Activated T-helper 1 cell treated with anti-CD3 and anti-CD28 coated beads, Interleukin-2, amount 50 U/mL, for 16 hours (primary cell): ENCODE data around the gene KHNYN.
"Not testable (repeated sequence)": the region's sequence is repeated elsewhere in the genome, so short reads cannot be mapped to it uniquely, and the experiment has no call there.

Source experiments
- DNase-seq, 2 donors: peaks; one replicate each; pipeline ENCODE4 v3.0.0-alpha.2; 2020; ENCODE audit warnings: low read depth in 1 of 2, low spot score in 1 of 2

KHNYN gene

DNA sequence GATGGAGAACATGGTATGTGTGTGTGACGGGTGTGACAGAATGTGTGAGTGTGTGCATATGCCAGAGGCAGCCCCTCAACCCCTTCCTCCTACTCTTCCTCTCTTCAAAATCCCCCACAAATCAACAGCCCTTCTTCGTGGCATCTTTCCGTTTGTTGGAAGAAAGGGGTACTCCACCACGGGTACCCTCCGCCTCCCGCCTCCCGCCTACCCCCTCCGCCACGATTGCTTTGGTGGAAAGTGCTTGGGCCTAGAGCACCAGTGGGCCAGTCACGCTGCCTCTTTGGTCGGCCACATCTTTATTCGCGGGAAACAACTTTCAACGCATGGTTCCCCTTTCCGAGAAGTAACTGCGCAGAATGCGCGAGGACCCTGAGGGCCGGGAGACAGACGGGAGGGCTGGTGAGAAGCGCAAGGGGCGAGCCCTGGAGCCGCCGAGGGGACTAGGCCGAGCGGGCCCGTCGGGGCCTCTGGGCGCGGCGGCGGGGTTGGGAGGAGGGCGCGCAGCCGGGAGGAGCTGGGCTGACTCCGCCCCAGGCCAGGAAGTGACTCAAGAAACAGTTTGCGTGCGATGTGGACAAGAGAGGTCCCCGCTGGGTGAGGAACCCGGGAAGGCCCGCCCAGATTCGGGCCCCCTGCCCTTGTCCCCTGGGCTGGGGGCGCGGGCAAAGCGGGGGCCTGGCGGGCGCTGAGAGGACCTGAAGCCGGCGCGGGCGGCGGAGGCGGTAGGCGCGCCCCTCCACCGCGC, at the start of gene KHNYN, which contains the start of gene CBLN3:
TSS of gene KHNYN (plus strand) at position 560 of the 748 bp plus-strand sequence. CDS start 777 bp downstream, outside the sequence.
TSS of gene CBLN3 (minus strand) at position 274 of the 748 bp plus-strand sequence. CDS start 614 bp downstream, outside the sequence.
- DNase-seq = peak; percentile 77 to 82

DNA sequence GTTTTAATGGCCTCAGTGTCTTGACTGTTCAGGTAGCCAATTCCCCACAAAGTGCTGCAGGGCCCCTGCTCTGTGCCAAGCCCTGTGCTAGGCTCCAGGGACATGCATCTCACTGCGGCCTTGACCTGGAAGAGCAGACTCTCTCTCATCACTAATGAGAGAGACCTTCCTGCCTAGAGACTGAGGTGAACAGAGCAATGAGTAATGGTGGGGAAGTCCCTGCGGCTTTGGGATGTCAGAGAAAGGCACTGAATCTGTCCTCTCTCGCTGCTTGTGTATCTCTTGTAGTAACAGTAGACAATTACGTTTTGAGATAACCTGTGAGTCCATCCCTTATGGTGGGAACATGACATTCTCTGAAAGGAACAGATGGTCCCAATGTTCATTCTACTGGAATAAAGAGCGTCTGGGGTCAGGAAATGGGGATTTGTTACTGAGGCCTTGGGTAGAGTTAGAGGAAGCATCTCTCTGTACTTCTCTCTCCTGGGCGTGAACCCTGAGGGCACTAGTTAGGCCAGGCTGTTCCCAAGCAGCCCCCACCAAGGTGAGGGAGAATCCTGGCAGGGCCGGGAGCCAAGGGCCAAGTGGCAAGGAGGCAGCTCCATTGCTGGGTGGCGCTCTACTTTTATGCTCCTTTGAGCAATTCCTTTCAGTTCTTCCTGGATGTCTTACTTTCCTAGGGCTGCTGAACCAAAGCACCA, 48.2 kb upstream of the KHNYN start:
- DNase-seq = no peak

DNA sequence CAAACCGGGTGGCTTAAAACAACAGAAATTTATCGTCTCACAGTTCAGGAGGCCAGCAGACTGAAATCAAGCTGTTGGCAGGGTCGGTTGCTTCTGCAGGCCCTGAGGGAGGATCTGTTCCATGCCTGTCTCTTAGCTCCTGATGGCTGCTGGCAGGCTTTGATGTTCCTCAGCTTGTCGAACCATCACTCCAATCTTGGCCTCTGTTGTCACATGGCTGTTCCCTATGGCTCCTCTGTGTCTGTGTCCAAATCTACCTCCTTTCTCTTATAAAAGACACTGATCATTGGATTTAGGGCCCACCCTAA, 47.7 kb upstream of the KHNYN start:
- no peak for DNase-seq

DNA sequence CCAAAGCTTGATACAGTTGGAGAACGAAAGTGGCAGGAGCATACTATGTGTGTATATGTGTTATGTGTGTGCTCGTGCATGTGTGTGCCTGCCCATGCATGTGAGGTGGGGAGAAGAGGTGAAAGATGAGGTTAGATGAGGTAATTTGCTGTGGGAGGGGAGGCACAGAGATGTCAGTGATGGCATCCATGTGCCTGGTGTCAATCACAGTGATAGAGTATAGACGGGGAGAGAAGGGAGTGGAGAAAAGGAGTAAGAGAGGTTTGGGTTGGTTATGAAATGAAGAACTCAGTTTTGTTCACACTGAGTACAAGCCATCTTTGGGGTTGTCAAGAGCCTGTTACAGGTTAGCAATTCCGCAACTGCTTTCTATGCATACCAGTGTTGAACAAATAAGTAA, 45.6 kb upstream of the KHNYN start:
- no peak for DNase-seq

DNA sequence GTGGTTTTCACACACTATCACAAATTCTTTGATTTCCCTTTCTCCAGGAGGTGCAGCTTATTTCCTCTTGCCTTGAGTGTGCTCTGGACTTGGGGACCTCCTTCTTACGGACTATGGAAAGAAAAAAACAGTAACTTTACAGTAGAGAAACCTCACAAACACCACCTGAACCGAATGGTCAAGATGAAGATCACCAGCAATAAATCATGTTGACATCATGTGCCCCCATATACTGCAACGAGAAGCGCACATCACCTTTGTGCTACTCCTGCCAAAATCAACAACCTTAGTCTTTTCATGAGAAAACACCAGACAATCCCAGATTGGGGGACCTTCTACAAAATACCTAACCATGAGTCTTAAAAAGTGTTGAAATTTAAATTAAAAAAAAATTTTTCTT, 44.2 kb upstream of the KHNYN start:
- DNase-seq = no peak

DNA sequence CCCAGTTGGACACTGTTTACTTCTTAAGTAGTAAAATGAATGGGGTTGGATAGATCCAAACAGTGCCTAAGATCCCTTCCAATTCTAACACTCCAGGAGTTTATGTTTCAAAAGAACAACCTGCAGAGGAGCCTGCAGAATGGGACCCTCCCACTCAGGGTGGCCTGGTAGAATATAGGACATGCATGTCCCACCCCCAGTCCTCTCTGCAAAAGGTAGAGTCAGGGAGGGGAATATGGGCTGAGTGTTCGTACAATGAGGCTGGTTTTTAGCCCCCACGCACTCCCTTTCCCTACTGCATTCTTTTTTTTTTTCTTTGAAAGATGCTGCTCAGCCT, 42.8 kb upstream of the KHNYN start:
- no peak for DNase-seq

DNA sequence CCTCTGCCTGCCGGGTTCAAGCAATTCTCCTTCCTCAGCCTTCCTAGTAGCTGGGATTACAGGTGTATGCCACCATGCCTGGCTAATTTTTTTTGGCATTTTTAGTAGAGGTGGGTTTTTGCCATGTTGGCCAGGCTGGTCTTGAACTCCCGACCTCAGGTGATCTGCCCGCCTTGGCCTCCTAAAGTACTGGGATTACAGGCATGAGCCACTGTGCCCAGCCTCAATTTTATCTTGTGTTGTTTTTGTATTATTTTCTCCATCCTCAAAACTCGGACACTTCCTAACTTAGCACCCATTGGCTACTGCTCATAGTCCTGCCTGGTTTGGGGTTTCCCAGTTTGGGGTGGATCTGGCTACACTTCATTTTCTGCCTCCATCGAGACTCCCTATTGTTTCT, 42.2 kb upstream of the KHNYN start:
- DNase-seq = not testable (repeated sequence)

DNA sequence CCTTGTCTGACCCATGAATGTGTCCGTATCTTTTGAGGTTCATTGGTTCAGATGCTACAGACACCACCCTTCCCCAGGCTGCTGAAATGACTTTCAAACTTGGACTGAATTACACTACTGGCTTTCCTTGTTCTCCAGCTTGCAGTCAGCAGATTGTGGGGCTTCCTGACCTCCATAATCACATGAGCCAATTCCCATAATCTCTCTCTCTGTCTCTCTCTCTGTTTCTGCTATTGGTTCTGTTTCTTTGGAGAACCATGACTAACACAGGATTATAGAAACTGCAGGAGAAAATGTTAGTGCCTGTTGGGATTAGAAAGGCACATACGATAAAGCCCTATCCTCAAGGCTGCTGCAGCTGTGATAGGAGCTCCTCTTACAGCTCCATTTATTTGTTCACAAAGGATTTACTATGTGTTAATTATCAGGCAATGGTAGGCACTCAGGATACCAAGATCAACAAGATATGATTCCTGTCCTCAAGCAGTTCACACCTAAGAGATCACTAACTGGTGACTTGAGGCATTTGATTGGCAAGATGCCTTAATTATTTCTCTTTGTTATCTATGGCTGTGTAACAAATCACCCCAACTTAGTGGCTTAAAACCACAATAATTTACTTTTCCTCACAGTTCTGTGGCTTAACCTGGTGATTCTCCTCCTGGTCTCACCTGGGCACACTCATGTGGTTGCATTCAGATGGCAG, 41.1 kb upstream of the KHNYN start:
- no peak for DNase-seq

DNA sequence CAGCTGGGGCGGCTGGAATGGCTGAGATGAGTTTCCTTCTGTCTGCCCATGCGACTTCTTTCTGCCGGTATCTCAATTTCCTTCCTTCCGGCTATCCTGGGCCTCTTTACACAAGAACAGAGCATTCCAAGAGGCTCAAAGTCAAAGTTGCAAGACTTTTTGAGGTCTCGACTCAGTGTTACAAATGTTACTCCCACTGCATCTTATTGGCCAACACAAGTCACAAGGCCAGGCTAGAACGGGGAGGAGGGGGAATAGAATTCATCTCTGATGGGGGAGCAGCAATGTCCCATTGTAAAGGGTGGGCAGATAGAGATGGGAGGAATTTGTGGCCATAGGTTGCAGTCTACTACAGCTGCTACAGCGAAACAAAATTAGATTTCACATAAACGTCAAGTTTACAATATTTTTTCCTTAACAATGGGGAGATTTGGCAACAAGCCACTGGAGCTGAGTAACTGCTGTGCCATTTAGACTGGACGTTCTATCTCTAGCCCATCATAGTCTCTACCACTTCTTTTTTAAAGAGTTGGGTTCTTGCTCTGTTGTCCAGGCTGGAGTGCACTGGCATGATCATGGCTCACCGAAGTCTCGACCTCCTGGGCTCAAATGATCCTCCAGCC, 40.4 kb upstream of the KHNYN start:
- no peak for DNase-seq

DNA sequence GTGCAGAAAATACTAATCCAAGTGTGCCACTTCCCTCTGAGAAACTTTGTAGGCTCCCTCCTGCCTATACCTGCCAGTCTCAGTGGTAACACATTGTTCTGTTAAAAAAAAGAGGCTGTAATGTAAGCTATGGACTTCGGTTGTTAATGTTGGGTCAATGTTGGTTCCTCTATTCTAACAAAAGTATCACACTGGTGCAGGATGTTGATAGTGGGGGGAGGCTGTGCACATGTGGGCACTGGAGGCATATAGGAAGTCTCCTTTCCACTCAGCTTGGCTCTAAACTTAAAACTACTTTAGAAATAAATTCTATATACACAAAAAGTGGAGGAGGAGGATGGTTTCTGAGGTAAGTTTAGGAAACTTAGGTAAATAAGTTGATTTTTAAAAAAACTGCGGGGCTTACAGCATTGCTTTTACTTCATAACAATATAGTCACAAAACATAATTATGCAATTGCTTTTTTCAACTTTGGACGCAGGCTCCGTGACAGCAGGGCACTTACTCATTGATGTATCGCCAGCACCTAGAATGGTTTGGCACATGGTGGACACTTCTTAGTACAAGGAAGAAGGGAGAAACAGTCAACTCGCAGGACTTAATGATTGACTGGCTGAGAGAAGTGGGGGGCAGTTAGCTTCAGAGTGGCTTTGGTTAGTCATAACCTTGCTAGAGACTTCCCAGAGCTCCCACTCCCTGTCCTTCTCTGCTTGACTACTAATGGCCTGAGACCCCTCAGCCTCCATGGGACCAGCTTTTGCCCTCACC, 38.9 kb upstream of the KHNYN start:
- DNase-seq = no peak

DNA sequence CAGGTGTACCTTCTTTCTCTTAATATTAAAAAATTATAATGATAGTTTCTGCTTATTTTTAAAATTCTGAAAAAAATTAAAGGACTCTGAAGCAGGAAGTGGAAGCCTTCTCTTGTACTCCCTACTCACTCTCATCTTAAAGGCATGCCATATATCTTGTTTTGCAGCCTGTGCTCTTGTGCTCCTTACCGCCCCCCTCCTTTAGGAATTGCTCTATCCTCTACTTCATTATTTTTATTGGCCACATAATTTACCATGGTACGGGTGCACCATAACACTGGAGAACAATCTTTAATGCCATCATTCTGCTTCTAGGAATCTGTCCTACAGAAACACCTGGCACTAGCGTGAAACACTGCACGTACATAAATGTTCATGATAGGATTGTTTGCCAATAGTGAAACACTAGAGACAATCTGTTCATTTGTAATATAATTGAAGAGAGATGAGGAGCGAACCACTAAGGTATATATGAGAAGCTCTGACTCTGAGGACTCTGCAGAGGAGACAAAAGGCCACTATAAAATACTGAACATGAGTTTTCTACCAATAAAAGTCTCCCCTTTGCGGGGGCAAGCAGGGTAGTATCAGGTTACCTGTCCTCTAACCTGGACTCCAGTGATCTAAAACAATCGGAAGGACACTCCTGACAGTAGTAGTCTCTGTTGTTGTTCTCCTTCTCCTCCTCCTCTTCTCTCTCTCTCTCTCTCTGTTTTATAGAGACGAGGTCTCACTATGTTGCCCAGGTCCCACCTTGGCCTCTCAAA, 37.2 kb upstream of the KHNYN start:
- DNase-seq = no peak

DNA sequence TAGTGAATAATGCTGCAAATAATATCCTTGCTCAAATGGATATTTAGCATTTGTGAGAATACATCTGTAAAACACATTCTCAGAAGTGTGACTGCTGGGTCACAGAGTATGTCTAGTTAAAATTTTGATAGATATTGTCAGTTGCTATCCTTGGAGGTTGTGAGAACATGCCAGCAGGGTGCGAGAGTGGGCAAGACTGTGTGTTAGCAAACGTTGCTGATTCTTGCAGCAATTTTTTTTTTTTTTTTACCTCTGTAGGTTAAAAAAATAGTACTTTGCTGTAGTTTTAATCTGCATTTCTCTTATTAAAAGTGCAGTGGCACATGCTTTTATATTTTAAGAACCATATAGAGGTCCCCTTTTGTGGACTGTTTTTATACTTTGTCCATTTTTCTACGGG, 35.5 kb upstream of the KHNYN start:
- DNase-seq = no peak

DNA sequence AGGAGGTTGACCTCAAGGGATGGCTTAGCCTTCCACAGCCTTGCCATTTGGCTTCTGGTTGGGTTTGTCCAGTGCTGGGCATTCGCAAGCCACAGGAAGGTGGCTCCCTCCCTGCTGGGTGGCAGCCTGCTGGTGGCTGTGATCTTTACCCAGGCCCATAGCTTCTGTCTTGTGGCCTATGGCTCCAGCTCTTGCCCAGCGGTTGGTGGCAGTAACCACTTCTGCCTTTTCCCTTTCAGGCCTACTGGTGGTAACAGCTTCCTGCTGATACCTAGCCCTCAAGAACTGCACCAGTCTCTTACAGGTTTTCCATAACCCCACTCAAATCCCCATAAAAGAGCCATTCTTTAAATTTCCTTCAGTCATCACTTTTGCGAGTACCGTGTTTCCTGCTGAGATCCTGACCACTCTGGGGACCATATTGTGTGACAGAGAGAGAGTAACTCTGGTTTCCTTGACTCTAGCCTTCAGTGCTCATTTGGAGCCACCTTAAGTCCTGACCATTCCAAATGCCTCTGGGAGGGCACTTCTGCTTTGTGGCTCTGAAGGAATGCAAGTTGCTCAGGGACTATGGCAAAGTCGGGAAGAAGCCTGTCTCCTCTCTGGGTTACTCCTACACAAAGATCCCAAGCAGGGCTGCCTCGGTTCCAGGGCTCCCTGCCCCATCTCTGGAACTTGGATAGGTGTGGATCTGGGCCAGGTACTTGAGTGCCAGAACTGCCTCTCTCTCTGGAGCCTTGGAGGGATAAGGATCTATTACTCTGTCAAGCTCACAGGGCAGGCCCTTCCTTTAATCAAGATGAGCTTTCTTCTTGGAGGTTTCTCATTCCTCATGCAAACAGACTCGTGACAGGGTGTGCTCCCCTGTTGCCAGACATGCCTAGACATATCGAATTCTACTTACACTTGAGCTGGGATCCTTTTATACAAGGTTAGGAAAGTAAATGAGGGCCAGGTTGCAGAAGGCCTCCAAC, 33.9 kb upstream of the KHNYN start:
- no peak for DNase-seq

DNA sequence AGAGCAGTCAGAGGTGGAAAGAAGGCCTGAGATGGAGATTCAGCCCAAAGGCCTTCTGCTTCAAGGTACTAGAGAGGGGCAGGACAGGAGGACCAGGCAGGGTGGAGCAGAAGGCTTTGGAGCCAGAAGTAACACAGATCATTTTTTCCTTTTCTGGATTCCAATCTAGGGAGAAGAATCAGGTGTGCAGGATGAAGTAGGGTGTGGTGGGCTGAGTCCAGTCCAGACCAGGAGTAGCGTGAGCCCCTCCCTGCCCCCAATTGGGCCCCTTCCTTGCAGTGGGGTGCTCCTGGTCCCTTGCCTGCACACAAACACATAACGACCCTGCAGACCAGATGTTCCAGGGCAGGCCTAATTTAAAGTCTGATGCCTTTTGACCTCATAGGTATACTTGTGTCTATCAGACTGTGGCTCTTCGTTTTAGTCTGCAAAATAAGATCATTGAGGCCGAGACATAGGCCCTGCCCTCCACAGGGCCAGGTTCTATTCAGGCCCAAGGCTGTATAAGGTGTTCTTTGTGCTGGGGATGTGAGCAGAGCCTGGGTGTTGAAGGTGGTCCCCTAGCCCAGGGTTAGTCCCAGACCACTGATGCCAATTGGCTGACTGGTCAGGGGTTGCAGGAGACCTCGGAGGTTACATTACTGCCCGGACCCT, 32.0 kb upstream of the KHNYN start:
- DNase-seq = no peak

DNA sequence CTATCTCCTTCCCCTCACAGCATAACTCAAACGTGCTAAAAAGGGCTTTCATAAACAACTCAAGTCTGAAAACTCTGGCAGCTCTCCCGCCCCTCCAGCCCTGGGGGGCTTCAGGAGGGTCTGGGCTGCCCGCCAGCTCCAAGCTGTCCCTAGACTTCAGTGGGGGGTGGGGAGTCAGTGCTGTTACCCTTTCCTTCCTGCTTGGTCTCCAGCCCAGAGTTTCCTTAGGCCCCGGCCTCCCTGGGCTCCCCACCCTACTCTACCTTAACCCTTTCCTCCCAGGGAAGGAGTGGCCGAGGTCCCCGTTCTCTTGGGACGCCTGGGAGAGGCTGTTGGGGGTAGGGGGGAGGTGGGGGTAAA, 31.5 kb upstream of the KHNYN start:
- DNase-seq = no peak

DNA sequence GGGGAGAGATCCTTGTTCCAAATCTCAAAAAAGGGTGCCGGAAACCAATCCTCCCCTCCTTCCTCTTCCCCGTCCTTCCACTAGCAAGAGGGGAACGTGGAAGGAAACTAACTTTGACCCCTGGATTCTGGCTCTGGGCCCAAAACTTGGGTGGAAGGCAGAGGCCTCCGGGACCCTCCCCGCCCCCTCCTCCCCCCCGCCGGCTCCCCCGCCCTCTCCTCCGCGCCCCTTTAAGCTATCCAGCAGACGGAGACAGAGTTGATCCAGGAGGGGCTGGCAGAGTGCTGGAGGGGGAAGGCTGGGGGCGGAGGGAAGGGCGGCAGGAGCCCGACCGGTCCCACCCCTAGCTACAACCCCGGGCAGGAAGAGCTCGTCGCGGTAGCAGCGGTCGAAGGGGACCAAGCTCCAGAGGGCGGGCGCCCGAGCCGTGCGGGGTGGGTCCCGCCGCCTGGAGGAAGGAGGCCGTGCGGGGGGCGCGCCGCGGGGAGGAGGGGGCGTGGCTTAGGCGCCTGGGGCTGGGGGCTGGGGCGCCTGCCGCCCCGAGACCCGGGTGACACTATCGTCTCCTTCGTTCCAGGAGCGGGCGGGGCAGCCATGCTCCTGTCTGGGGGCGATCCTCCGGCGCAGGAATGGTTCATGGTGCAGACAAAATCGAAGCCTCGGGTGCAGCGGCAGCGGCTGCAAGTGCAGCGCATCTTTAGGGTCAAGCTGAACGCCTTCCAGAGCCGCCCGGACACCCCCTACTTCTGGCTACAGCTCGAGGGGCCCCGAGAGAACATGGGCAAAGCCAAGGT, 30.9 kb upstream of the KHNYN start, which contains the start of gene NYNRIN:
TSS of gene NYNRIN (plus strand) at position 351 of the 794 bp plus-strand sequence. CDS start at position 595, 244 bp downstream.
- no peak for DNase-seq

DNA sequence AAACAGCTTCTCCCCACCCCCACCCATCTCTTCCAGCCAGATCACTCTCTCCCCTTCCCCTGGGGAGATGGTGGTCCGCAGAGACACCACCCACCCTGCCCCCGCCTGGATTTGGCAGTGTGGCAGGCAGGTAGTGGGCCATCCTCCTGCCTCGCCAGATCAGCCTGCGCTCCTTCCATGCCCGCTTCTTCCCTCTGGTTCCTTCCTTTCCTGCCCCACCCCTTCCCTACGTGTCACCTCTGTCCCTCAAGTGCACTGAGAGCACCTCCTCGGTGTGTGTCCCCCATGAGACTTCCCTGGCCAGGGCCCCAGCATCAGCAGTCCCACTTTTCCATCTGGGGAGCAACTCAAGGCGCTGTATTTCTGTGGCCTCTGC, 30.3 kb upstream of the KHNYN start:
- DNase-seq = no peak
